Adrenal gland (tissue), 12 donors: ENCODE results near the gene IKZF2. TPM values are rescaled to one million over a fixed set of nuclear protein-coding genes. Genes with fewer than 3 reads are reported as not detected.

Source experiments
- DNase-seq, 7 donors: peaks; one replicate each; pipeline ENCODE4 v3.0.0-alpha.2; 2019 to 2020
- H3K27ac ChIP-seq, 5 donors: fragments of 200-600 bp; sonication (generic) in 4 of 5; 1 replicate in 3 of 5; 2 replicates in 2 of 5; pipeline versions ENCODE4 v1.5.1 to v1.8.0; 2016 to 2020; ENCODE audit warnings: mild to moderate bottlenecking in 1 of 5
- H3K27me3 ChIP-seq: fragments of 200-600 bp; 2 replicates; pipeline ENCODE4 v1.8.0; 2021
- H3K36me3 ChIP-seq, 2 donors: fragments of 200-600 bp; replicated peaks in 1 of 2; 1 replicate in 1 of 2; 2 replicates in 1 of 2; pipeline versions ENCODE4 v1.5.1 to v1.8.0; 2018 to 2022
- H3K4me1 ChIP-seq, 2 donors: fragments of 200-600 bp; replicated peaks in 1 of 2; 1 replicate in 1 of 2; 2 replicates in 1 of 2; pipeline versions ENCODE4 v1.5.1 to v1.8.0; 2018 to 2021
- H3K4me3 ChIP-seq, 4 donors: fragments of 200-600 bp; sonication (generic) in 3 of 4; one replicate each; pipeline ENCODE4 v1.5.1; 2016 to 2018
- H3K9me3 ChIP-seq, 3 donors: fragments of 200-600 bp; sonication (generic) in 1 of 3; replicated peaks in 1 of 3; 1 replicate in 2 of 3; 2 replicates in 1 of 3; pipeline versions ENCODE4 v1.5.1 to v1.8.0; 2016 to 2021
- POLR2A ChIP-seq, 2 donors: fragments of 450-650 bp; IDR thresholded peaks; one replicate each; pipeline ENCODE4 v1.6.1; 2017; ENCODE audit warnings: antibody characterized with exemption in 2 of 2, mild to moderate bottlenecking in 2 of 2, moderate library complexity in 1 of 2
- WGBS, 4 donors: extraction: QIAGEN DNeasy Blood & Tissue Kit in 2 of 4; methylation state at CpG; one replicate each; pipeline versions ENCODE4 v1.1.5 to v1.1.7; 2013 to 2017; 5-methylcytosine and 5-hydroxymethylcytosine counted together
- intact Hi-C, 2 donors: fragments of 100-400 bp; cut with DNase I; formaldehyde crosslinking; loops; one replicate each; pipeline versions ENCODE4 v1.14.1 to v1.15.0; 2022 to 2023
- polyA plus RNA-seq, 3 donors: library from polyadenylated mRNA; stranded (reverse); fragments of 200-250 nt in 2 of 3; fragments of 350-450 nt in 1 of 3; fragmentation: Illumina TruSeq in 1 of 3; extraction: RNeasy Lipid Tissue Mini Kit (QIAGEN cat#74804) in 1 of 3; gene quantifications; one replicate each; pipeline ENCODE4 v1.2.3, GENCODE V29; 2013 to 2014
- total RNA-seq, 9 donors: library from RNA; depleted of rRNA in 4 of 9; stranded (reverse); fragments of >200 nt in 4 of 9; fragments of 120-200 nt in 1 of 9; fragmentation: NEBNext Ultra II Directional in 1 of 9; extraction: Animal tissue kit (Norgen Biotek cat#: 25700) in 1 of 9; gene quantifications; one replicate each; pipeline versions ENCODE4 v1.1.0 to v1.2.4, GENCODE V29; 2013 to 2023
- TF ChIP-seq, protein P1 (sequence below), 6 experiments: fragments of 450-650 bp in 4 of 6; fragments of 200-600 bp in 2 of 6; sonication (generic) in 1 of 6; IDR thresholded peaks; 1 replicate in 5 of 6; 2 replicates in 1 of 6; pipeline versions ENCODE4 v1.5.1 to v1.8.0; 2016 to 2021; ENCODE audit warnings: antibody characterized with exemption in 6 of 6, mild to moderate bottlenecking in 2 of 6, moderate library complexity in 1 of 6
- donor health status: healthy with polysubstance abuse.
- donor health status: Bipolar disorder and iron deficiency.
- donor health status: DM: yes; HTN: yes; CAD: no.
- donor health status: DM: no; HTN: no; CAD: no.
- donor health status: DM: no; HTN: no; CAD: no.
- donor health status: DM: yes; HTN: yes; CAD: no.

IKZF2 gene
- total and polyA plus RNA-seq, 12 donors, result 0.44 to 18.9 (median 8.0) TPM

DNA sequence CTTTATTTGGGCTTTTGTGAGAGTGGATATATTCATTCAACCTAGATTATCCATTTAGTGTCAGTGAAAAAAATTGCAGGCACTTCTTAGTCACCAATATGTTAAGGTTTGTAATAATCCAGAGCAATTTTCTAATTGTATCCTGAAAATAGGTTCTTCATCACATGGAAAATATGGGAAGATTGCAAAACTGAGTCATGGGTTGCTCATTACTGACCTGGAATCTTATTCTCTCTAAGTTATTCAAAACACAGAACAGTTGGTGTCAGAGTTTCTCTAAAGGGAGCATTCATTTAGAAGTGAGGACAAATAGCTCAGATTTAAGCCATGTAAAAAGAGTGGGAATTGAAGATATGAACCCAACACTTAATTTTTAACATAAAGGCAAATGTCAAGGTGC is 181.3 kb downstream of the IKZF2 start:
- Histone ChIP-seq H3K27me3 (no peaks in the 10 kb centered on the region), H3K9me3 (no peaks in the 10 kb centered on the region), H3K27ac (no peak overlapping the region), H3K4me3 (no peak overlapping the region), H3K4me1 (no peaks in the 10 kb centered on the region), H3K36me3 (no peaks in the 10 kb centered on the region)
- TF ChIP-seq, protein P1, sequence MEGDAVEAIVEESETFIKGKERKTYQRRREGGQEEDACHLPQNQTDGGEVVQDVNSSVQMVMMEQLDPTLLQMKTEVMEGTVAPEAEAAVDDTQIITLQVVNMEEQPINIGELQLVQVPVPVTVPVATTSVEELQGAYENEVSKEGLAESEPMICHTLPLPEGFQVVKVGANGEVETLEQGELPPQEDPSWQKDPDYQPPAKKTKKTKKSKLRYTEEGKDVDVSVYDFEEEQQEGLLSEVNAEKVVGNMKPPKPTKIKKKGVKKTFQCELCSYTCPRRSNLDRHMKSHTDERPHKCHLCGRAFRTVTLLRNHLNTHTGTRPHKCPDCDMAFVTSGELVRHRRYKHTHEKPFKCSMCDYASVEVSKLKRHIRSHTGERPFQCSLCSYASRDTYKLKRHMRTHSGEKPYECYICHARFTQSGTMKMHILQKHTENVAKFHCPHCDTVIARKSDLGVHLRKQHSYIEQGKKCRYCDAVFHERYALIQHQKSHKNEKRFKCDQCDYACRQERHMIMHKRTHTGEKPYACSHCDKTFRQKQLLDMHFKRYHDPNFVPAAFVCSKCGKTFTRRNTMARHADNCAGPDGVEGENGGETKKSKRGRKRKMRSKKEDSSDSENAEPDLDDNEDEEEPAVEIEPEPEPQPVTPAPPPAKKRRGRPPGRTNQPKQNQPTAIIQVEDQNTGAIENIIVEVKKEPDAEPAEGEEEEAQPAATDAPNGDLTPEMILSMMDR (IDR thresholded peaks at IDR 0.05), result no peak
- no peak for TF ChIP-seq POLR2A (IDR thresholded peaks at IDR 0.05)
- intact Hi-C loops, result no loop called here
- DNase-seq, result no peak

DNA sequence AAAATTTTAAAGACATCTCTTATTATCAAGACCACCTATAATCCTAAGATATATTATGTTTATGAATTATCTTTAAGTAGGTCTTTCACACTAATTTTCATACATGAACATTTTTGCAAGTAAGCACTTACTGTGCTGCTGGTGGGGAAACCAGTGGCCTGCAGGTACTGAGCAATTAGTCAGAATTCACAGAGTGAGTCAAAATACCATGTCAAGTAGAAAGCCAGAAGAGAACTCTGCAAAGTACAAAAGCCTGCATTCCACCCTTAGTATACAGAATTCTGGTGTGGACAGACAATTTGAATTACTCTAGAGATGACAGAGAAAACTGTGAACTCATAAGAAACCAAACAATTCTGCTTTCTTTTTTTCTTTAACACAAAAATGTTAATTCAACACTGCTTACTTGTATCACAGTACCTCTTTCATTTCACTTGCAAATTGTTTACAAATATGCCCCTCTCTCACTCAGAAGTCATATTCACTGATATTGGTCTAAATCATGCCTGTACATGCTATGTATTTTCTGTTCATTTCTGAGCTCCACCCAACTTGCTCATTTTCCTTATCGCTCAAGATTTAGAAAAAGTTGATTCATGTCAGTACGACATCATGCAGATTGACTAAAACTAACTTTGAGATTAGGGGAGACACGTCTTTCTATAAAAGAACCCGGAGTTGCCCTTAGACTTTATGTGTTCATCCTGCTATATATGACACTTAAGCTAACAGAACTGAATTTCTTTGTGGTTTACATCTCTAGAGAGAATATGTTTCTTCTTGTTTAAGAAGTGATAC is 182.9 kb downstream of the IKZF2 start:
- TF ChIP-seq, protein P1 (IDR thresholded peaks at IDR 0.05), result no peak
- TF ChIP-seq POLR2A (IDR thresholded peaks at IDR 0.05), result no peak
- Histone ChIP-seq H3K36me3 (no peaks in the 10 kb centered on the region), H3K27ac (no peak overlapping the region), H3K27me3 (no peaks in the 10 kb centered on the region), H3K4me1 (no peaks in the 10 kb centered on the region), H3K9me3 (no peaks in the 10 kb centered on the region), H3K4me3 (no peak overlapping the region)
- intact Hi-C loops, result no loop called here
- WGBS, 4 donors, result 83 to 93% (median 87%) methylated on average over 4 of the region's 4 CpGs
- DNase-seq, result no peak

DNA sequence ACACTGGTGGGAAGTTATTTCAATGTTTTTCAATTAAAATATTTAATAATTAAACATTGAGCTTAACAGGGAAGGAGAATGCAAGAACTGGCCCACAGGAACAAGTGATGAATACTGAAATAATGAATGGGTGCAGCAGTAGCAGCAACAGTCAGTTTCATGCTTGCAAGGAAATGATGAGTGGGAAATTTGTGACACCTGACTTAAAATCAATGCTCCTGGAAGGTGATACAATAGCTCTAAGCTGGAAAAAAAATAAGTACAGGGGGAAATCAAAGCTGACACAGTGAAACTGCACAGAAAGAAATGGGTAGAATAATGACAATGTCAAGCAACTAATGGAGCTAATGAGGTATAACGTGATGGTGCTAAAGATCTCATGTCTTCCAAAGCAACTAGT is 184.5 kb downstream of the IKZF2 start:
- H3K27ac ChIP-seq, result no peak overlapping the region
- no peaks in the 10 kb centered on the region for H3K4me1 ChIP-seq
- WGBS, 4 donors, result 86 to 89% (median 88%) methylated on average over 1 of the region's 1 CpG
- intact Hi-C loops, result no loop called here
- no peak overlapping the region for H3K4me3 ChIP-seq
- no peak for DNase-seq
- H3K9me3 ChIP-seq, result no peaks in the 10 kb centered on the region
- no peaks in the 10 kb centered on the region for H3K27me3 ChIP-seq
- no peaks in the 10 kb centered on the region for H3K36me3 ChIP-seq
- no peak for TF ChIP-seq POLR2A (IDR thresholded peaks at IDR 0.05)
- TF ChIP-seq, protein P1 (IDR thresholded peaks at IDR 0.05), result no peak

DNA sequence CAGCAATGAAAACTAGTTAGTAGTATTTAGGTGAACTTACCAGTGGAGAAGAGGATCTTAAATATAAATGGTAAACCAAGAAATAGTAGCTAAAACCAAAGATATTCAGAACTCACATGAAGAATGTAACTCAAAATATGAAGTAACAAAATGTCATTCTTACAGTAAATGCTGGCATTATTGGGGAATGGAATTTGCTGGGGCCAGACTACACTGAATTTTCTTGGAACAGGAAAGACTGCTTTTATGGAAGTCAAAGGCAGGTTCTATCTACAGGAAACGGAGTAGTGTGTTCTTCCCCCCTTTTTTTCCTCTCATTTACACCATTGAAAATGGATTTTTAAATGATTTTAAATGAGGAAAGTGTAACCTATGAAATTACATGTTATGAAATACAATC is 188.7 kb downstream of the IKZF2 start:
- TF ChIP-seq, protein P1 (IDR thresholded peaks at IDR 0.05), result no peak
- no peak for TF ChIP-seq POLR2A (IDR thresholded peaks at IDR 0.05)
- Histone ChIP-seq H3K4me3 (no peak overlapping the region), H3K27me3 (no peaks in the 10 kb centered on the region), H3K27ac (no peak overlapping the region), H3K9me3 (no peaks in the 10 kb centered on the region), H3K4me1 (no peaks in the 10 kb centered on the region), H3K36me3 (no peaks in the 10 kb centered on the region)
- WGBS, 4 donors, result 76 to 86% (median 79%) methylated on average over 1 of the region's 1 CpG
- no peak for DNase-seq
- intact Hi-C loops, result no loop called here
